Transverse colon (tissue), 4 donors: ENCODE results near the gene AMIGO1.

Experiments used
- CTCF ChIP-seq, 5 experiments: fragments of 200-600 bp in 3 of 5; fragments of 450-650 bp in 2 of 5; sonication (generic) in 3 of 5; IDR thresholded peaks; 1 replicate in 2 of 5; 2 replicates in 3 of 5; pipeline ENCODE4 v1.5.1; 2016 to 2017; ENCODE audit warnings: antibody characterized with exemption in 5 of 5, inconsistent platforms in 3 of 5, mild to moderate bottlenecking in 2 of 5, moderate library complexity in 1 of 5
- EP300 ChIP-seq: sonication (generic); formaldehyde crosslinking; IDR thresholded peaks from one replicate; pipeline ENCODE4 v1.6.1; 2017; ENCODE audit warnings: antibody characterized with exemption, low read depth
- POLR2A ChIP-seq: fragments of 450-650 bp; IDR thresholded peaks from one replicate; pipeline ENCODE4 v1.6.1; 2016; ENCODE audit warnings: antibody characterized with exemption, mild to moderate bottlenecking, moderate library complexity
- POLR2AphosphoS5 ChIP-seq, 3 donors: sonication (generic); formaldehyde crosslinking; IDR thresholded peaks; one replicate each; pipeline ENCODE4 v1.6.1; 2016; ENCODE audit warnings: antibody characterized with exemption in 3 of 3

- TF ChIP-seq CTCF (IDR thresholded peaks at IDR 0.05) (no peak), POLR2A (no peak), EP300 (no peak), POLR2AphosphoS5 (IDR thresholded peaks at IDR 0.05) (no peak)
Observed at GRCh38 chr1:109502364-109502851, 7.1 kb downstream of the AMIGO1 start.
